SK-N-SH (cell line): ENCODE results near the gene PIPOX.

Source experiments
- CTCF ChIP-seq: fragments of 200-600 bp; sonication (generic); IDR thresholded peaks from 2 replicates; pipeline ENCODE4 v1.6.1; 2017; ENCODE audit warnings: antibody characterized with exemption, mild to moderate bottlenecking, moderate library complexity
- EP300 ChIP-seq, 2 experiments: IDR thresholded peaks; 2 replicates each; pipeline versions ENCODE4 v1.4.0 to v1.6.1; 2012; ENCODE audit warnings: borderline replicate concordance in 1 of 2, low read depth in 1 of 2, low read length in 1 of 2
- FOXM1 ChIP-seq: IDR thresholded peaks from 2 replicates; pipeline ENCODE4 v1.4.0; 2012; ENCODE audit warnings: low read depth, mild to moderate bottlenecking
- NRF1 ChIP-seq: IDR thresholded peaks from 2 replicates; pipeline ENCODE4 v1.6.1; 2012; ENCODE audit warnings: low read depth, mild to moderate bottlenecking, low read length
- POLR2AphosphoS5 ChIP-seq: IDR thresholded peaks from 2 replicates; pipeline ENCODE4 v1.6.1; 2012; ENCODE audit warnings: low read depth, low read length
- SMC3 ChIP-seq: IDR thresholded peaks from 2 replicates; pipeline ENCODE4 v1.6.1; 2012; ENCODE audit warnings: low read depth, low read length, improper control_type of control experiment
- TF ChIP-seq, protein P1 (sequence below): IDR thresholded peaks from 2 replicates; pipeline ENCODE4 v1.4.0; 2012; ENCODE audit warnings: low read depth

- TF ChIP-seq, protein P1, sequence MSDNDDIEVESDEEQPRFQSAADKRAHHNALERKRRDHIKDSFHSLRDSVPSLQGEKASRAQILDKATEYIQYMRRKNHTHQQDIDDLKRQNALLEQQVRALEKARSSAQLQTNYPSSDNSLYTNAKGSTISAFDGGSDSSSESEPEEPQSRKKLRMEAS: no peak
- TF ChIP-seq CTCF: no peak
- TF ChIP-seq EP300 (IDR thresholded peaks at IDR 0.05; ENCODE audit: borderline replicate concordance in 1 of 2, low read depth in 1 of 2, low read length in 1 of 2): no peak
- no peak for TF ChIP-seq POLR2AphosphoS5
- TF ChIP-seq SMC3: no peak
- TF ChIP-seq NRF1: no peak
- TF ChIP-seq FOXM1: no peak
Measured at GRCh38 chr17:29060475-29060874, 17.5 kb downstream of the PIPOX start.
